ENCODE results near the gene POU2F2. TPM values are rescaled to one million over a fixed set of nuclear protein-coding genes. Genes with fewer than 3 reads are reported as not detected.
A peak's percentile ranks its signal among the peaks of the same experiment; 100 is the strongest.

The POU2F2 gene
- total RNA-seq, result 1.8 TPM
- long read RNA-seq, partial matches to known transcripts, result 0 of 2 reads
- long read RNA-seq, other reads (novel, unspliced or antisense), result 2 of 2 reads

DNA sequence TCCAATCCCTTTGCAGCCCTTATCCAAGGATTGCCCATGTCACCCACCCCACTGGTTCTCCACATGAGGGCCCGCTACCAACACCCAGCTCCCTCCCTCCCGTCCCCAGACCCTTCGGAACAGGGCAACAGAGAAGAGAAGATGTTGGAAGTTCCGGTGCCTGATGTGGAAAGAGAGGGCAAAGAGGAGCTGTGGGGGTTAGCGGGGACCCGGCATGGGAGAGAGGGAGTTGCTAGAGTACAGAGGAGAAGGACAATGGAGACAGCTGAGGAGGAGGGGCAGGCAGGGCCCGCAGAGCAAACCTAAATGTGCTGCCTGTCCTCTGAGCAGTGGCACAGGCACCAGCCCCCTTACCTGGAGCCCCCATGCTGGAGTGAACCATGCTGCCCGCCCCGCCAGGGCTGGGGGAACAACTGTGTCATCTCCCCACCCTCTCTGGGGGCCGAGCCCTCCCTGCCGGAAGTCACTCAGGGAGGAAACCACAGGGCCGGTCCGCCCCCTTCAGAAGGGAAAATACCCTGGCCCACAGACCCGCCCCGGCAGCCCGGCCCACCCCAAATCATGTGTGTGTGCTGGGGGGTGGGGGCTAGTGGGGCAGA is at the start of gene POU2F2:
POU2F2 (minus strand) TSS at position 417 of the 599 bp plus-strand sequence; CDS start at position 382, 35 bp downstream.
- peak; percentile 64 for DNase-seq
- peak; percentile 47 for ATAC-seq
- intact Hi-C loops (cut with micrococcal nuclease), result loop anchor here (10.0 kb wide), 1 partner anchor 53 kb away; no protein-coding TSS in a partner anchor

GRCh38 chr19:42178791-42179674 is 46.8 kb upstream of the POU2F2 start:
- no peak for ATAC-seq
- intact Hi-C loops (cut with micrococcal nuclease), result no loop called here
- no peak for DNase-seq

DNA sequence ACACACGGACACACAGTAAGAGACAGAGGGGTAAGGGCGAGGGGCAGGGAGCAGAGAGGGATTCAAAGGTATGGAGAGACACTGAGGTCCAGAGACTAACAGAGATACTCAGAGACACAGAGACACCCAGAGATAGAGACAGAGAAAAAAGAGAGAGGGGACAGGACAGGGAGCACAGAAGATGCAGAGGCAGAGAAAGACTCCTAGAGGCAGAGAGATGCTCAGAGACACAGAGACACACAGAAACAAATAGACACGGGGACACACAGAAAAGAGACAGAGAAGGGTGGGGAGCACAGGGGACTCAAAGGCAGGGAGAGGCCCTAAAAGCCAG is 45.4 kb upstream of the POU2F2 start:
- intact Hi-C loops (cut with micrococcal nuclease), result no loop called here
- ATAC-seq, result no peak
- no peak for DNase-seq

DNA sequence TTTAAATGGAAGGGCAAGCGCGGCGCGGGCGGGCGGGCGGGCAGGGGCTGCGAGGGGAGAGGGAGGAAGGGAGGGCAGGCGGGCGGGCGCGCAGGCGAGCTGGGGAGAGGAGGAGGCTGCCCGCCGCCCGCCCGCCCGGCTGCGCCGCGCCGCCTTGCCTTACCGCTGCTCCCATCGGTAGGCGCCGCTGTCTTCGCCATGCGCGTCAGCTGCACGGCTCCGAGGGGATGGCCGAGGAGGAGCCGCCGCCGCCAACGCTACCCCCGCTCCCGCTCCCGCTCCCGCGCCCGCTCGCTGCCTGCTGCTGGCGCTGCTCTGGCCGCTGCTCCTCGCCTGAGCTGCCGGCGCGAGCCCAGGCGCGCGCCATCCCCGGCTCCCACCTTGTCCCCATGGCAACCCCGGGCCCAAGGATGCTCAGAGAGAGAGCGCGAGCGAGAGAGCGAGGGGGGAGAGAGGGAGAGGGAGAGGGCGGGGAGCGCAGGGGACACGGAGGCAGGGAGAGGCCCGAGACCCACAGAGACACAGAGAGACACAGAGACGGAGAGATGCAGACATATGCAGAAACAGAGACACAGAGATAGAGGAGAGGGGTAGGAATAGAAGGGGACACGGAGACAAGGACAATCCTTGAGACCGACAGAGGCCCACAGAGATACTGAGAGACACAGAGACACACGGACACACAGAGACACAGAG is 44.9 kb upstream of the POU2F2 start:
- intact Hi-C loops (cut with micrococcal nuclease), result no loop called here
- ATAC-seq (peak; percentile 98), DNase-seq (peak; percentile 84)

DNA sequence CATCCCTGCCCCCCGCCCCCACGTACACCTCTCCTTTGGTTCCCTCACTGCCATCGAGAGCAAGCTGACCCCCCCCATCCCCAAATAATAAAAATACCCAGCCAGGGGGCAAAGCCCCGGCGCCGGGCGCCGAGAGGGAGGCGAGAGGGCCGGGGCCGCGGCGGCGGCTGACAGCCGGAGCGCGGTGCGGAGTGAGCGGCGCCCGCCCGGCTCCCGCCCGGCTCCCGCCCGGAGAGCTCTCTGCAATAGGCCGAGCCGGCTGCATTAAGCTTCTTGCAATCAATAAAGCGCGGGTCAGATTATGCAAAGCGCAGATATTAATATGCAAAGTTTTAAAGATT is 44.4 kb upstream of the POU2F2 start:
- ATAC-seq (peak; percentile 77), DNase-seq (peak; percentile 33)
- intact Hi-C loops (cut with micrococcal nuclease), result no loop called here

DNA sequence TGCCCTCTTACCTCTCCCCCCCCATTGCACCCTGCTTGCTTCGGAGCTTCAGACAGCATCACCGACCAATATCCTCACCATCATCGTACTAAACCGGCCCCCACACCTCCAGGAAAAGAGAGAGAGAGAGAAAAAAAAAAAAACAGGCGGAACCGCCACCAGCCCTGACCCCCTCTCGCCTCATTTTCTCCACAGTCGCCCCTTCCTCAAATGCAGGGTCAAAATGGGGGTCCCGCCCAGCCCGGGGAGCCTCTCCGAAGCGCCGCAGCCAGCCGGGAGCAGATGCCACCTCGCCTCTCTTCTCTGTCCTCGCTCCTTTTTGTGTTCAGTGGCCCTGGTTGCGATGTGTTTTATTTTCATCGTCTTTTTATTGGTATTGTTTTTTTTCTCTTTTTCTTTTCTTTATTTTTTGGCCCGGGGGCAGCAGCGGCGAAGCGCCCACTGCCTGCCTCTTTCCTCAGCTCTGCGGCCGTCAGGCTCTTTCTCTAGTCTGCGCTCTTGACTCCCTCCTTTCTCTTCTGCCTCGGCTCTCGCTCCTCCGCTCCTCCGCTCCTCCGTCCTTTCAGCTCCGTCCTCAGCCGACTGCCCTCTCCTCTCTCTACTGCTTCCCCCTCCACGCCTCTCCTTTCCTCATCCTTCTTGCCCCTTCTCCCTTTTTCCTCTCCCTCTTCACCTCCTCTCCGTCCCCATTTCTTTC is 43.9 kb upstream of the POU2F2 start:
- ATAC-seq (peak; percentile 59), DNase-seq (no peak)
- intact Hi-C loops (cut with micrococcal nuclease), result no loop called here

DNA sequence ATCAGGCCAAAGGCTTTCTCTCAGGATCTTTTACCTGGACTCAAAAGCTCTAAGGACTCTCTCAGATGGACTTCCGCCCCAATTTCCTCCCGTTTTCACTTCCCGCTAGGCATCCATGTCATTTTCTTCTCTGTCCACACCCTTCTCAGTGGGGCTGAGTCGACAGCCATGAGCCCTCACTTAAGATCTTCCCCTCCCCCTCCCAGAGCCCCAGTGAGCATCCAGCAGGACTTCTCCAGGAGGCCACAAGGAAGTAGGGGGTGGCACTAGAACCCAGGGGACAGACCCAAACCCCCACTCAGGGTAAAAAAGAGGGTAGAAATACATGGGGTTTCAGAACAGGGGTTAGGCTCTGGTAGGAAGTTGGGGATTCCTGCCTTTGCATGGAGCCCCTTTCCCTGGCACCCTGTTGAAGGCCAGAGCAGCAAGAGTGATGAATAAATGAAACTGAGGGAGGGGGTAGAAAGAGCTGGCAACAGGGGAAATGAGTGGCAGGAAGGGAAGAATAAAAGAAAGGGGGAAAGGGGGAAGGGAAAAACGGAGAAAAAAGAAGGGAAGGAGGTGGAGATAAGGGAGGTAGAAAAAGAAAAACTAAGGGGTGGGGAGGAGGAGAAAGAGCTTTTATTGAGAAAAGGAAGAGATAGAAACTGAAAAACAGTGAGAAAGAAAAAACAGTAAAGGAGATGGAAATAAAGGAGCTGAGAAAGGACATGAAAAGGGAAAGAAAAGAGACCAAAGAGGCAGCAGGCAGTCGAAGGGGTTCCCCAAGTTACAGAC is 42.9 kb upstream of the POU2F2 start:
- intact Hi-C loops (cut with micrococcal nuclease), result no loop called here
- no peak for ATAC-seq
- no peak for DNase-seq

DNA sequence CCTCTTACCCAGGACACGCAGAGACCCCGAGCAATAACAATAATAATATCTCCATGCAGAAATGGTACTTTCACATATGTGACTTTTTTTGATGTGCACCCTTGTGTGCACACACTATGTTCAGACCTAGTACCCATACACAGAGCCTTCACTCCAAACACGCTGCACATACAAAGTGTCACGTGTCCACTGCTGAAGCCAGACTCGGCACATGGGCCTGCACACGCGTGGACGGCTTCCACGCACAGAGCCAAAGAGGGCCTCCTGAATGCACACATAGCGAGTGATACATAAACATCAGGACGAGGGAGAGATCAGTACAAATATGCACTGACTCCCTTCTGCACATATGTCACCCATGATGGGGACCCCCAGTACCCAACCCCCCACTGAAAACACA is 41.9 kb upstream of the POU2F2 start:
- intact Hi-C loops (cut with micrococcal nuclease), result no loop called here
- ATAC-seq, result no peak
- no peak for DNase-seq

DNA sequence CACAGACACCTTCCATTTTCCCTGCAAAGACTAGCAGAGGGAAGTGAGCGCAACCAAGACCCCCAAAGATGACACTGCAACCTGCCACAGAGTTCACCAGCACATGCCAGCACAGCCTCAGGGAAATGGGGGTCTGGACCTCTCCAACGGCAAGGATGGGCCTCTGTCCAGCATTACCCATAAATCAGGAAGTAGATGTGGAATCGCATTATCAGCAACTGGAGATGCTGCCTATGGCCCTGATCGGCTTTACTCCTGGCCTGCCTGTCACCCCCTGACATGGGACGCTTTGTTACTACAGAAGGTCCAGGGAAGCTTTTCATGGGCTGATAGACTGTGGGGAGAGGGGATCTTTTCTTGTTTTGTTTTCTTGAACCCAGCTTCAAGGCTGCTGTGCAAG is 41.4 kb upstream of the POU2F2 start:
- ATAC-seq (no peak), DNase-seq (no peak)
- intact Hi-C loops (cut with micrococcal nuclease), result no loop called here

DNA sequence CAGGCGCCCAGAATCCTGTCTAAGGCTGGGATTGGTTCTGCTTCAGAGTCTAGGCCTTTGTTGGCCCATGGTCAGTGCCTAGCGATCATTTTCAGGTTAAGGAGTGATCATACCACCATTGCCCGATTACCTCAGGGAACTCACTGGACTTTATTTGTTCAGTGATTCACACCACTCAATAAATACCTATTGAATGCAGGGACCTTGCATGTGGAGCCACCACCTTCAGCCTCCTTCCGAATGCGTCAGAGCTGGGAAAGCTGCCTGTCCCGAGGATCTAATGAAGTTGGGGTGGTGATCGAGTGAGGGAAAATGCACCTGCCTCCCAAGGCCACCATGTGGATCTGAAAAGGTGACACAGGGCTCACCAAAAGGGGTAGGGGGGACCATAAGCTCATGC is 40.0 kb upstream of the POU2F2 start:
- no peak for DNase-seq
- no peak for ATAC-seq
- intact Hi-C loops (cut with micrococcal nuclease), result no loop called here

DNA sequence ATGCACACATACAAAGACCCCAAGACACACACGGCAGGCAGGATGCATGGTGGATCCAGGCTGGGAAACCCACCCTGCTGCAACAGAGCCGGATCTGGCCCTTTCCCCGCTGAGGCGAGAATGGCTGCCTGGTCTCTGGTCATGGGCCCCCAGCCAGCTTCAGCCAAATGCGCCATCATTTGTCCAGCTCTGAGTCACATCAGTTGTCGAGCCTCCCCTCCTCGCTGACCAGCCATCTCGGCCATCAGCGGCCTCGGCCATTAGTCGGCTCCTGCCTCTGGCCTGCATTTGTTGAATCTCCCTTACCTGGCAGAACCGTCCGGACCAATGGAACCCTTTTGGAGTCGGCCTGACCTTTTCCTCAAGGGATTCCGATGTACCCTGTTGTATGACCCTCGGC is 38.5 kb upstream of the POU2F2 start:
- intact Hi-C loops (cut with micrococcal nuclease), result no loop called here
- ATAC-seq, result no peak
- DNase-seq, result no peak

GRCh38 chr19:42169486-42170413 is 37.5 kb upstream of the POU2F2 start:
- intact Hi-C loops (cut with micrococcal nuclease), result no loop called here
- ATAC-seq (no peak), DNase-seq (no peak)

DNA sequence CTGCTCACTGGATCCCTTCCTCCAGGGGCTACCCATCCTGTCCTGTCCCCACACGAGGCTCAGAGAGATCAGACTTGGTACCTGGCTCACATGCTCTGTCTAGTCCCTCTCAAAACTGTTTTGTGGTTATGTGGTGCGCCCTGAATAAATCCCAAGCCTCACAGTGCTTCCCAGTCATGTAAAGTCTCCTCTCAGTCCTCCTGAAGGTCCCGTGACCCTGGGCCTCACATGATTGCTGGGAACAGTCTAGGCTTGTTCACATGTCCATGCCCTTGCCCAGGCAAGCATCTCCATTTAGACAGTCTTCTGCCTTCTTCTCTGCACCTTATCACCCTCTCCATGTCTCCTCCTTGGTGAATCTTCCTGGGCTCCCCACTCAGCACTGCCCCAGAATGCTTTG is 36.0 kb upstream of the POU2F2 start:
- ATAC-seq (no peak), DNase-seq (no peak)
- intact Hi-C loops (cut with micrococcal nuclease), result no loop called here

DNA sequence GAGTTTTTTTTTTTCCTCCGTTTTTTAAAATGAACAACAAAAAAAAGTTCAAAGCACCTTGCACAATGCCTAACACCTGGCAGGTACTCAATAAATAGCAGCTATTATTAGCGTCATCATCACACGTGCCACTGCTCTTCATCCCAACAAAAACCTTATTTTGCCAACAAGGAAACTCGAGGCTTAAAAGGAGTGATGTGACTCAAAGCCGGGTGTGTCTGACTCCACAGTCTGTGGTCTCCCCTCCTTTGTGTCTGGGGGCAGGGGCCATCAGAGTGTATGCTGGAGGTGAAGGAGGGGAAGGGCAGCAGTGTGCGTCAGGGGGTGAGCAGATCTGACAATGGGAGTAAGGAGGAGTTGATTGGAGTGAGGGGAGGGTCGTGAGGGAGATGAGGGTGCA is 34.1 kb upstream of the POU2F2 start:
- ATAC-seq, result no peak
- intact Hi-C loops (cut with micrococcal nuclease), result no loop called here
- no peak for DNase-seq

DNA sequence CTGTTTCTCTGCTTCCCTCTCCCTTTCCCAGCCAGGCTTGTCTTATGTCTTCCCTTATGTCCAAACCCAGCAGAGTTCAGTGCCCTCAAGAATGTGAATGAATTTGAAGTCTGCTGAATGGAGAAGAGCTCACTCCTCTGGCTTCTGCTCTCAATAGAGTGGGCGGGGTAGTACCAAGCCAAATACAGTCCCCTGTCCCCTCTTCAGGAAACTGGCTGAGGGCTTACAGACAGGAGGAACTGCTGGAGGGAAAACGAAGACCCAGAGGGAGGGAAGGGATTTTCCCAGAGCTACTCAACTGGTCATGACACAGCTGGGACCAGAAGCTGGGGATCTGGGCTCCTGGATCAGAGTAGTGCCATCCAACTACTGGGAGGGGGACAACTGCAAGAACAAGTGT is 32.9 kb upstream of the POU2F2 start:
- intact Hi-C loops (cut with micrococcal nuclease), result no loop called here

DNA sequence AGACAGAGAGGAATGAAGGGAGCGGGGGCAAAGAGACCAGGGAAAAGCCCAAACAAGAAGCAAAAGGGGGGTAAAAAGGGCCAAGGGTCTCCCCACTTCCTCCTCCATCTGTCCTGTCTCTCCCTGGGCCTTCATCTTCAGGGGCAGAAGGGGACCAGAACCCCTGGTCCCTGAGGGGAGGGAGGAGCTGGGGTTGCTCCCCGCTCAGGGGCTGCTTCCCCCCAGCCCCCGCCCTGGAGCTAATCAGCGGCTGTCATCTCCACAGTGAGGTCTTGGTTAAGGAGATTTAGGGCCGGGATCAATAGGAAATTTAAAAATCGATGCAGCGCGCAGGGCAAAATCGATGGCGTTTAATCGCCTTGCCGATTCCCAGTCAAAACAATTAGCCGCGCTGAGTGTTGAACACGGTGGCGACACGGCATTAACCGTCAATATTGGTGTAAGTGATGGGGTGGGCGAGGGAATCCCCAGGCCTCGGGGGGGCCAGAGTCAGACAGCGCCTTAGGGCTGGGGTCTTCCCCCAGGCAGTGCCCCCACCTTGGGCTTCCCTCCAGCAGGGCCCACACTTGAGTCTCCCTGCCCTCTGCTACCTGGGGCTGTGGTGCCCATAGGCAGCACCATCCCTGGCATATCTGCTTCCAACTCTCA is 29.5 kb upstream of the POU2F2 start:
- no peak for ATAC-seq
- intact Hi-C loops (cut with micrococcal nuclease), result no loop called here
- DNase-seq, result no peak

More for the DNA sequence above, 32.9 kb upstream of the POU2F2 start:
- no peak for DNase-seq
- ATAC-seq, result no peak

DNA sequence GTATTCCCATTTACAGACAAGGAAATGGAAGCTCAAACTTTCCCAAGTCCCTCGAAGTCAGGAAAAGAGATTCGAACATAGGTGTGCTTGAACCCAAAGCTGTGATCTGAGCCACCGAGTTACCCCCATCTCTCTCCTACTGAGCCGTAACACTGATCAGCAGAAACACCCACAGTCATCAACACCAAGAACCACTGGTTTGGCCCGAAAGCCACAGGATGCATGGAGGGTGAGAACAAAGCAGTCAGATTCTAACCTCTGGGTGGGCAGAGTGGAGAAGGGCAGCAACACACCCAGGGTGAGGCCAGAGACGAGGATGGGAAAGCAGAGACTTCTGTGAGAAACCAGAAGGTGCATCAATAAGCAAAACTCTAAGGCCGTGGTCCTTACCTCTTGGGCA is 27.7 kb upstream of the POU2F2 start:
- intact Hi-C loops (cut with micrococcal nuclease), result no loop called here
- no peak for ATAC-seq

More for the DNA sequence above, 27.7 kb upstream of the POU2F2 start:
- DNase-seq, result no peak

Measured in left ventricle myocardium superior (tissue), 1 donor.